GM21786 (cell line): Measurements from ENCODE around the gene TM4SF1.
"Not testable (repeated sequence)": the region's sequence is repeated elsewhere in the genome, so short reads cannot be mapped to it uniquely, and the experiment has no call there.

ENCODE experiments used
- ATAC-seq: cut with Tn5 transposase; IDR thresholded peaks from one replicate; pipeline ENCODE4 v1.9.1; 2021; ENCODE audit not compliant: unreplicated experiment

The TM4SF1 gene

GRCh38 chr3:149395107-149396089 is 17.9 kb upstream of the TM4SF1 start:
- no peak for ATAC-seq

GRCh38 chr3:149393345-149394160 is 16.1 kb upstream of the TM4SF1 start:
- peak; percentile 85 for ATAC-seq

- no peak for ATAC-seq
Observed at GRCh38 chr3:149391960-149392359, 14.5 kb upstream of the TM4SF1 start.

- no peak for ATAC-seq
Observed at GRCh38 chr3:149390772-149391212, 13.3 kb upstream of the TM4SF1 start.

GRCh38 chr3:149390294-149390693 is 12.8 kb upstream of the TM4SF1 start:
- ATAC-seq: no peak

GRCh38 chr3:149388531-149389417 is 11.3 kb upstream of the TM4SF1 start:
- no peak for ATAC-seq

GRCh38 chr3:149388001-149388440 is 10.6 kb upstream of the TM4SF1 start:
- ATAC-seq: no peak

- ATAC-seq: no peak
Observed at GRCh38 chr3:149386299-149386606, 8.8 kb upstream of the TM4SF1 start.

- ATAC-seq: no peak
Observed at GRCh38 chr3:149385617-149386298, 8.3 kb upstream of the TM4SF1 start.

- ATAC-seq: no peak
Observed at GRCh38 chr3:149384911-149385321, 7.5 kb upstream of the TM4SF1 start.

- no peak for ATAC-seq
Observed at GRCh38 chr3:149384167-149384566, 6.7 kb upstream of the TM4SF1 start.

- ATAC-seq: no peak
Observed at GRCh38 chr3:149383703-149384102, 6.3 kb upstream of the TM4SF1 start.

- no peak for ATAC-seq
Observed at GRCh38 chr3:149382518-149382917, 5.1 kb upstream of the TM4SF1 start.

GRCh38 chr3:149382101-149382467 is 4.6 kb upstream of the TM4SF1 start:
- ATAC-seq: no peak

GRCh38 chr3:149381173-149382100 is 4.0 kb upstream of the TM4SF1 start:
- ATAC-seq: no peak

GRCh38 chr3:149380220-149380619 is 2.8 kb upstream of the TM4SF1 start:
- ATAC-seq: not testable (repeated sequence)

GRCh38 chr3:149378478-149379309 is 1.2 kb upstream of the TM4SF1 start:
- no peak for ATAC-seq

GRCh38 chr3:149376718-149377407 is 586 bp downstream of the TM4SF1 start:
- ATAC-seq: no peak
